Measurements from ENCODE around the gene MUC5B.
A peak's percentile ranks its signal among the peaks of the same experiment; 100 is the strongest.
"Not testable (repeated sequence)": the region's sequence is repeated elsewhere in the genome, so short reads cannot be mapped to it uniquely, and the experiment has no call there.

MUC5B gene

DNA sequence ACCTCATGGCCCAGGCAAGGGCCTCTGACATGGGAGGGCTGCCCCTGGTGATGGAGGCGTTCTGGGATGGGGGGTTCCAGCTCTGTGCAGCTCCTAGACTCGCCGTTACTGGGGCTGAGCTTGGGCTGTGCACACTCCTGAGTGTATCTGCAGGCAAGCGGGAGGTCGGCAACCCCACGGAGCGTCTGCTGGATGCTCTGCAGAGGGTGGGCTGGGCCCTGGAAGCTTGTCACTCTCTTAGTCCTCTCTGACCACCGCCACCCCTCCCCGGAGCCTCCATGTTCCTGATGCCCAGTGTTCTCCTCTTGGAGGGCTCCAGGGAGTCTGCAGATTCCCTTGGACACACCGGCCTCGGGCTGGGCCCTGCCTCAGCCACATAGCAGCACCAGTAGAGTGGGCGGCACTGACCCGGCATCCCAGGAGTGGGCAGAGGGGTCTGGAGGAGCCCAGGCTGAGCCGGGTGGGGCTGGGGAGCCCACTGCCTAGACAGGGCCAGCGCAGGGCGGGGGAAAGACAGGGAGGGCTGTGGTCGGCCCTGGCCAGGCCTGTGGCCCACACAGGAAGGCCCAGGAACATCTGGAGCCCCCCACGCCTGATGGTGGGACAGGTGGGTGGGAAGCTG lies 20.6 kb upstream of the MUC5B start:
- no peak for DNase-seq (ENCODE audit: low read depth in 2 of 2)

- peak in 1 of 2 donors; percentile 33 for DNase-seq (ENCODE audit: low read depth in 2 of 2)
Observed at GRCh38 chr11:1202776-1203504, 19.9 kb upstream of the MUC5B start.

DNA sequence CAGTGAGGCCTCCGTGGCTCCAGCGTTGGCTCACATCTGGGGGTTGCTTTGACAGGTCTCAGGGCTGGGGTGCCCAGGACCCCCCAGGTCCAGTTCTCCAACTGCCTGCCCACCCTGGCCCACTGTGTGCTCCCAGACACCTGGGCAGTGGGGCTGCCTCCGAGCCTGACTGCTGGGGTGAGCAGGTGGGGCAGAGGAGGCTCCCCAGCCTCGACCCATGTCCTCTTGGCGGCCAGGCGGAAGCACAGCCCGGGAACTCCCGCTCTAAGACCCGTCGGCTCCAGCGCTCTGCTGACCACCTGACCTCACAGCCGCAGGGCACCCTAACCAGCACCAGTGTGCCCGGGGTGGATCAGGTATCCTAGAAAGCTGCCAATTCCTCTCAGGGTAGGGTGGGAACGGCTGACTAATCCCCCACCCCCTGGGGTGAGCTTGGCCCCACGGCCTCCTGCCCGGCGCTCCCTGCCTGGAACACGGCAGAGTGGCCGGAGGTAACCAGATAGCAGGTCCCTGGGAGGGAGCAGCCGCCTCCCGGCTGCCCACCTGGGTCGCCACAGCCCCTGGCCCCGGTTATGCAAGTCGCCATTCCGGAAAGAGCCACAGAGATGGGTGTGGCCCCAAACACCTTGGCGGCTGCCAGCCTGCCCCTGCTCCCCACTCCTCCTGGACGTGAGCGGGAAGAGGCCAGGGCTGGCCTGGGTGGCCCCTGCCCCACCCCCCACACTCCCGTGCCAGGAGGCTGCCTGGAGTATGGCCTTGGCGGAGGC lies 19.2 kb upstream of the MUC5B start:
- no peak for DNase-seq (ENCODE audit: low read depth in 2 of 2)

DNA sequence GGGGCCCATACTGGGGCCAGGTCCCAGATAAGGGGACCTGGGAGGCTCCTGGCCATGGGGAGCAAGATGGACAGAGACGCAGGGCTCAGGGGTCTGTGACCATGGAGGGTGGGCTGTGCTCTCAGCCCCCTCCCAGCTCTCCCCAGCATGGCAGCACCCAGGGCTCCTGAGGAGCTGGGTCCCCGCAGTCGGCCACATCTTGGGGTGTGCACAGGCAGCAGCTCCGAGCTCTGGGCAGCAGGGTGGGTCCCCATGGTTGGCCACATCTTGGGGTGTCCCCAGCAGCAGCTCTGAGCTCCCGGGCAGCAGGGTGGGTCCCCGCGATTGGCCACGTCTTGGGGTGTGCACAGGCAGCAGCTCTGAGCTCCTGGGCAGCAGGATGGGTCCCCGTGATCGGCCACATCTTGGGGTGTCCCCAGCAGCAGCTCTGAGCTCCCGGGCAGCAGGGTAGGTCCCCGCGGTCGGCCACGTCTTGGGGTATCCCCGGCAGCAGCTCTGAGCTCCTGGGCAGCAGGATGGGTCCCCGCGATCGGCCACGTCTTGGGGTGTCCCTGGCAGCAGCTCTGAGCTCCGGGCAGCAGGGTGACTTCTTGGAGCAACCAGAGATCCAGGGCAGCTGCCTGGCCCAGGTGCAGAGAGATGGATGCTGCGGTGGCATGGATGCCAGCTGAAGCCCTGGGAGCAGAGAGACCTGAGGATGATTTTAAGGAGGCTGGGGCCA lies 18.3 kb upstream of the MUC5B start:
- no peak for DNase-seq (ENCODE audit: low read depth in 2 of 2)

GRCh38 chr11:1205121-1205986 lies 17.5 kb upstream of the MUC5B start:
- DNase-seq (ENCODE audit: low read depth in 2 of 2), result no peak

GRCh38 chr11:1205987-1206331 lies 16.9 kb upstream of the MUC5B start:
- no peak for DNase-seq (ENCODE audit: low read depth in 2 of 2)

DNA sequence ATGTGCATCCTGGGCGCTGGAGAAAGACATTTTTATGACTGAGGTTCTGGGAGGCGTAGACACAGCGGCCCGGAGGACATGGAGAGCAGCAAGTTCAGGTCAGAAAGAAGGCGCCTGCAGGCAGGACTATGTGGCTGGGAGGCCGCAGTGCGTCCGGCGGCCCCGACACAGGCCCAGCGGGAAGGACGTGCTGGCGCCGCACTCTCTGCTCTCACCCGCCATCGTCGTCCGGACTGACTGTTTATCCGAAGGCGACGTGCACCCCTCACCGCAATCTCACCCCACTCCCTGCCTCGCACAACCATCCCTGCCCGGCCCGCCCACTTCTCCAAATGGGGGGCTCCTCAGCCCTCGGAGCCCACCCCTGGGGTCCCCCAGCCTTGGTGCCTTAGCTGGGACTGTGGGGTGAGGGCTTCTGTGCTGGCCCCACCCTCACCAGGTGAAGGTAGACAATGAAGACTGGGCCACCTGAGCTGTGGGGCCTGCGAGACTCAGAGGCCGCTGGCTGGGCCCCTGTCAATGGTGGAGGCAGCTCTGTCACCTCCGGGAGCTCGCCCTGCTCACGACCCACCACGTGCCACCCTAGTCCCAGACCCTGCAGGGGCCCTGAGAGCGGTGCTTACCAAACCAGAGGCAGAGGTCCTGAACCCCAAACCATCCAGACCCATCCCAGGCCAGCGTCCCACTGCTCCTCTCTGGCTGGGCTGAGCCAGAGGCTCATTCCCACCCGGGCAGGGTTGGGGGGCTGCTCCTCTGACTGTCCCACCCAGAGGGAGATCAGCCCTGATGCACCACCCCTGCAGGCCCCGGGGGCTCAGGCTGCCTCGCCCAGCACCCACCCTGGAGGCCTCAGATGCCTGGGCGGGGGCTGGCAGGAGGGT lies 16.2 kb upstream of the MUC5B start:
- DNase-seq (ENCODE audit: low read depth in 2 of 2), result no peak

DNA sequence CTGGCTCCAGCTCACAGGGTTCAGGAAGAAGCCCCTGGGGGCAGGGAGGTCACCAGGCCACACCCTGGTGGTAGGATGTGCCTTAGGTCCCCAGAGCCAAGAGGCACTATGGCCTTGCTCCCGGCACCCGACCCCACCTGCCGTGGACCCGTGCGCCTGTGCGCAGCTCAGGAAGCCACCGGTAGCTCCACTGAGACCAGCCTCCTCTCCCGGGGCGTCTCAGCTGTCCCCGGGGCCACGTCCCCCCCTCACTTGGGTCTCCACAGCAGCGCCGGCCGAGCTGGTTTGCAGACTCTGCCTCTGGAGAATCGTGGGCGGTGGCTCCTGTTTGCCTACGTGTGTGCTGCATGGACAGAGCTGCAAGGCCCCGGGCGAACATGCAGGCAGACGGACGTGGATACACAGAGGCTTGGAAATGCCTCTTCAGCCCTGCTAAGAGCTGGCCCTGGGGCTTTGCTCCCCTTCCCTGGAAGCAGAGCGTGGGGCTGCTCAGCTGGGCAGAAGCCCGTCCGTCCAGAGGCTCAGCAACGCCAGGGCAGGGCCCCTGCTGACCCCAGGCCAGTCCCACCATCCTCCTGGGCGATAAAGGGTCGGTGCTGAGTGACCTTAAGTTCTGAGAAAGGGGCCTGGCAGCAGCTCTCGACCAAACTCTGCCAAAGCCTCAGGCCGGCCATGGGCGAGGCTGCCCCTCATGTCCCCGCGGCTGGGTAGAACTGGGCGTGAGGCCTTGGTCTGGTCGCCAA lies 15.3 kb upstream of the MUC5B start:
- DNase-seq (ENCODE audit: low read depth in 2 of 2), result no peak

DNA sequence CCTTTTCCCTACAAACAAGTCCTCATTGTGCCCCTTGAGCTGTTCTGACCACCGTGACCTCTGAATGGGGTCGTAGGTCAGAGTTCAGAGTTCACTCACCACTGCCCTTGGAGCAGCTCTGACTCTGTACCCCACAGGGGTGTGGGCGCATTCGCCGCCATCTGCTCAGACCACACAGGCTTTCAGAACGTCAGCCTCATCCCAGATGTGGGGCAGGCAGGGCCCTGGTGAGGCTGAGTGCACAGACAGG lies 14.8 kb upstream of the MUC5B start:
- no peak for DNase-seq (ENCODE audit: low read depth in 2 of 2)

GRCh38 chr11:1208394-1209261 lies 14.2 kb upstream of the MUC5B start:
- DNase-seq (ENCODE audit: low read depth in 2 of 2), result no peak

GRCh38 chr11:1209371-1210057 lies 13.4 kb upstream of the MUC5B start:
- no peak for DNase-seq (ENCODE audit: low read depth in 2 of 2)

GRCh38 chr11:1211838-1212237 lies 11.0 kb upstream of the MUC5B start:
- no peak for DNase-seq (ENCODE audit: low read depth in 2 of 2)

- not testable (repeated sequence) for DNase-seq (ENCODE audit: low read depth in 2 of 2)
Observed at GRCh38 chr11:1215826-1216225, 7.0 kb upstream of the MUC5B start.

- DNase-seq (ENCODE audit: low read depth in 2 of 2), result no peak
Observed at GRCh38 chr11:1217151-1217550, 5.7 kb upstream of the MUC5B start.

- no peak for DNase-seq (ENCODE audit: low read depth in 2 of 2)
Observed at GRCh38 chr11:1218256-1218787, 4.5 kb upstream of the MUC5B start.

- DNase-seq (ENCODE audit: low read depth in 2 of 2), result no peak
Observed at GRCh38 chr11:1218788-1219445, 3.9 kb upstream of the MUC5B start.

- DNase-seq (ENCODE audit: low read depth in 2 of 2), result no peak
Observed at GRCh38 chr11:1219446-1219833, 3.4 kb upstream of the MUC5B start.
